Neural cell (in vitro differentiated cells): ENCODE results near the gene RAB17.

Experiments
- EP300 ChIP-seq: fragments of 450-650 bp; conservative IDR thresholded peaks from 2 replicates; pipeline ENCODE4 v1.6.1; 2014; ENCODE audit warnings: antibody characterized with exemption, mild to moderate bottlenecking, moderate library complexity; ENCODE audit not compliant: poor library complexity, severe bottlenecking
- TF ChIP-seq, protein P1 (sequence below): fragments of 450-650 bp; IDR thresholded peaks from 2 replicates; pipeline ENCODE4 v1.5.1; 2014; ENCODE audit warnings: antibody characterized with exemption, mild to moderate bottlenecking, moderate library complexity; ENCODE audit not compliant: poor library complexity, severe bottlenecking

DNA sequence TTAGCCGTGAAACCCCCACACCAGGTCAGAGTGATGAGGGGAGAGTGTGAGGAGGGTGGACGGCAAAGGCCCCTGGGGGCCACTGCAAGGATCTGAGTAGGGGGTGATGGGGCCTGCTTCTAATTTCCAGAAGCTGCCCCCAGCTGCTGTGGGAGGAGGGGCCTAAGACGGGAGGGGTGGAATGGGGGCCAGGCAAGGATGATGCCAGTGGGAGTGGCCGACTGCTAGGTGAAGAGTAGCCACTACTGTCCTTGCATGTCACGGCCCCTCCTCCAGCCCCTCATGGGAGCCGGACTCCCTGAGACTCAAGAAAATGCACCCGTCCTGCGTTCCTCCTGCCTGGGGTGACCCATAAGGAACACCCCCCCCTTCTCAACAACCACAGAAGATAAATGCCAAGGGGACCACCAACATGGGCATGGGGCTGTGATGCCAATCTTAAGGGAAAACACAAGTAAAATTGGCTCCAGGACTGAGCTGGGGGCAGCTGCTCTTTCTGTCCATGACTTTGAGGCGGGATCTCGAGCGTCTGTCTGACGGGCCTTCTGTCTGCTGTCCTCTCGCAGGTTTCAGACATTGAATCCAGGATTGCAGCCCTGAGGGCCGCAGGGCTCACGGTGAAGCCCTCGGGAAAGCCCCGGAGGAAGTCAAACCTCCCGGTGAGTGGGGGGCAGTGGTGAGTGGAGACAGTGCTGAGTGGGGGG, 48.4 kb downstream of the RAB17 start:
- no peak for TF ChIP-seq EP300
- TF ChIP-seq, protein P1, sequence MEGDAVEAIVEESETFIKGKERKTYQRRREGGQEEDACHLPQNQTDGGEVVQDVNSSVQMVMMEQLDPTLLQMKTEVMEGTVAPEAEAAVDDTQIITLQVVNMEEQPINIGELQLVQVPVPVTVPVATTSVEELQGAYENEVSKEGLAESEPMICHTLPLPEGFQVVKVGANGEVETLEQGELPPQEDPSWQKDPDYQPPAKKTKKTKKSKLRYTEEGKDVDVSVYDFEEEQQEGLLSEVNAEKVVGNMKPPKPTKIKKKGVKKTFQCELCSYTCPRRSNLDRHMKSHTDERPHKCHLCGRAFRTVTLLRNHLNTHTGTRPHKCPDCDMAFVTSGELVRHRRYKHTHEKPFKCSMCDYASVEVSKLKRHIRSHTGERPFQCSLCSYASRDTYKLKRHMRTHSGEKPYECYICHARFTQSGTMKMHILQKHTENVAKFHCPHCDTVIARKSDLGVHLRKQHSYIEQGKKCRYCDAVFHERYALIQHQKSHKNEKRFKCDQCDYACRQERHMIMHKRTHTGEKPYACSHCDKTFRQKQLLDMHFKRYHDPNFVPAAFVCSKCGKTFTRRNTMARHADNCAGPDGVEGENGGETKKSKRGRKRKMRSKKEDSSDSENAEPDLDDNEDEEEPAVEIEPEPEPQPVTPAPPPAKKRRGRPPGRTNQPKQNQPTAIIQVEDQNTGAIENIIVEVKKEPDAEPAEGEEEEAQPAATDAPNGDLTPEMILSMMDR: no peak
